Body of pancreas (tissue), 4 donors: Measurements from ENCODE around the gene RB1. TPM values are rescaled to one million over a fixed set of nuclear protein-coding genes. Genes with fewer than 3 reads are reported as not detected.

ENCODE experiments used
- ATAC-seq: fragments of 150-250 bp; one replicate; pipeline ENCODE4 v1.9.1; 2016
- DNase-seq, 4 donors: peaks; one replicate each; pipeline ENCODE4 v3.0.0-alpha.2; 2019
- H3K27ac ChIP-seq, 4 donors: fragments of 200-600 bp; sonication (generic); 1 replicate in 3 of 4; 2 replicates in 1 of 4; pipeline versions ENCODE4 v1.5.1 to v1.6.1; 2016 to 2019; ENCODE audit warnings: mild to moderate bottlenecking in 1 of 4, mixed read lengths in 1 of 4, moderate library complexity in 1 of 4
- H3K27me3 ChIP-seq, 2 donors: fragments of 200-600 bp; sonication (generic); one replicate each; pipeline ENCODE4 v1.6.0; 2016; ENCODE audit warnings: mild to moderate bottlenecking in 1 of 2
- H3K36me3 ChIP-seq, 2 donors: fragments of 200-600 bp; sonication (generic); replicated peaks in 1 of 2; 2 replicates each; pipeline ENCODE4 v1.5.1; 2016; ENCODE audit warnings: low read depth in 2 of 2; ENCODE audit not compliant: insufficient read depth in 1 of 2
- H3K4me1 ChIP-seq: fragments of 200-600 bp; sonication (generic); one replicate; pipeline ENCODE4 v1.6.0; 2016
- H3K4me3 ChIP-seq, 2 donors: fragments of 200-600 bp; sonication (generic); 1 replicate in 1 of 2; 2 replicates in 1 of 2; pipeline ENCODE4 v1.5.1; 2016 to 2019
- H3K9me3 ChIP-seq, 3 donors: fragments of 200-600 bp; sonication (generic); 1 replicate in 2 of 3; 2 replicates in 1 of 3; pipeline ENCODE4 v1.5.1; 2016
- CTCF ChIP-seq, 7 experiments: fragments of 450-650 bp in 4 of 7; fragments of 200-600 bp in 3 of 7; sonication (generic) in 3 of 7; IDR thresholded peaks; one replicate each; pipeline ENCODE4 v1.5.1; 2016 to 2019; ENCODE audit warnings: antibody characterized with exemption in 7 of 7
- POLR2A ChIP-seq, 3 donors: fragments of 450-650 bp; IDR thresholded peaks; one replicate each; pipeline ENCODE4 v1.6.1; 2016; ENCODE audit warnings: antibody characterized with exemption in 3 of 3, mild to moderate bottlenecking in 2 of 3
- WGBS, 2 donors: methylation state at CpG; one replicate each; pipeline ENCODE4 v1.1.5; 2017; 5-methylcytosine and 5-hydroxymethylcytosine counted together
- intact Hi-C: fragments of 100-400 bp; cut with DNase I; formaldehyde crosslinking; loops from one replicate; pipeline ENCODE4 v1.15.1; 2023
- total RNA-seq, 2 donors: library from RNA; depleted of rRNA; stranded (reverse); fragments of >200 nt; gene quantifications; one replicate each; pipeline ENCODE4 v1.1.0, GENCODE V29; 2016

Gene RB1
- total RNA-seq, 2 donors from 2014 or later: 20.5 to 28.0 TPM

DNA sequence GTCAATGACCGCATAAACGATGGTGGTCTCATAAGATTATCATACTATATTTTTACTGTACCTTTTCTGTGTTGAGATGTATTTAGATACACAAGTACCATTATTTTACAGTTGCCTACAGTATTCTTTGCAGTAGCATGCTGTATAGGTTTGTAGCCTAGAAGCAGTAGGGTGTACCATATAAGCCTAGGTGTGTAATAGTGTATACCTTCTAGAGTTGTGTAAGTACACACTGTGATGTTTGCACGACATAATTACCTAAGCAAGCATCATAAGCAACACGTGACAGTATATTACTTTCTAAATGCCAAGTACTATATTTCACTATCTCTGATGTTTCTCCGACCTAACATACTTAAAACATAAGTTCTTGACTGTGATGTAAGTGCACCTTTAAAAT lies 106.6 kb downstream of the RB1 start:
- no peak for ATAC-seq
- intact Hi-C loops: no loop called here
- H3K36me3 ChIP-seq: peaks cover 0 to 1% of the 10 kb centered on the region in 2 donors
- H3K4me3 ChIP-seq: no peak overlapping the region
- 79 to 84% methylated on average over 5 of the region's 5 CpGs for WGBS, 2 donors
- DNase-seq: no peak
- no peaks in the 10 kb centered on the region for H3K27me3 ChIP-seq
- H3K9me3 ChIP-seq: no peaks in the 10 kb centered on the region
- H3K4me1 ChIP-seq: peaks cover 3% of the 10 kb centered on the region
- TF ChIP-seq POLR2A (IDR thresholded peaks at IDR 0.05) (no peak), CTCF (IDR thresholded peaks at IDR 0.05) (no peak)
- no peak overlapping the region for H3K27ac ChIP-seq

GRCh38 chr13:48411147-48411794 lies 107.7 kb downstream of the RB1 start:
- H3K4me1 ChIP-seq: peaks cover 3% of the 10 kb centered on the region
- no peaks in the 10 kb centered on the region for H3K9me3 ChIP-seq
- H3K27me3 ChIP-seq: no peaks in the 10 kb centered on the region
- 21 to 29% methylated on average over 1 of the region's 1 CpG for WGBS, 2 donors
- peaks cover 0 to 1% of the 10 kb centered on the region in 2 donors for H3K36me3 ChIP-seq
- no peak for ATAC-seq
- H3K27ac ChIP-seq: peak overlapping the region in 1 of 4 donors; percentile 76
- TF ChIP-seq POLR2A (IDR thresholded peaks at IDR 0.05) (no peak), CTCF (IDR thresholded peaks at IDR 0.05) (no peak)
- no peak for DNase-seq
- peak overlapping the region in 1 of 2 donors; percentile 28 for H3K4me3 ChIP-seq
- intact Hi-C loops: no loop called here

DNA sequence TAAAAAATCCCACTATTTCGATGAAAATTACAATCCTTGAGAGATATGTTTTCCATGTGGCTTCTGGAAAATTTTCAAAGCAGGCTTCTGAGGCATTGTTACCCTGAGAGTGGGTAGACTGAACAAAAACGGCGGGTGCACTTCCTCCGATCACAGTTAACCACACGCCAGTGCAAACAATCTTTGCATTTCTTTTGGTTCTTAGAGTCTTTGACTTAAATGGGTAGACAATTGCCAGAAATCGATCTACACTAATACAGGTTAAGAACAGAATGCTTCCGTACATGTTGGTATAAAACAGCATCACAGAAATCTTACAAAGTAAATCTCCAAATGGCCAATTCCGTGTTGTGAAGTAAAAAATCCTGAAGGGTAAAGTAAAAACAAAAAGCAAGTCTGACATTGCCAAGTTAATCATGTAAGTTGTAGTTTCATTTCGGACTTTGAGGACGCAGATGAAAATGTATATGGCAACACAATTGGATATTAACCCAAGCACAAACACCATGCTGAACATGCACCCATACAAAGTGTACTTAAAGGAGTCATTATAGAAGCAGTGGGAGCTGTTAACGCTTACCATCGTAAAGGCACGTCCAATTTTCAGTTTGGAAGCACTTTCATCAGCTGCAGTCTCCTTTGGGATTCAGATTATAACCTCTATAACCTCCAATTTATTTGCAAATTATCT lies 108.4 kb downstream of the RB1 start:
- peak overlapping the region in 1 of 2 donors; percentile 28 for H3K4me3 ChIP-seq

DNA sequence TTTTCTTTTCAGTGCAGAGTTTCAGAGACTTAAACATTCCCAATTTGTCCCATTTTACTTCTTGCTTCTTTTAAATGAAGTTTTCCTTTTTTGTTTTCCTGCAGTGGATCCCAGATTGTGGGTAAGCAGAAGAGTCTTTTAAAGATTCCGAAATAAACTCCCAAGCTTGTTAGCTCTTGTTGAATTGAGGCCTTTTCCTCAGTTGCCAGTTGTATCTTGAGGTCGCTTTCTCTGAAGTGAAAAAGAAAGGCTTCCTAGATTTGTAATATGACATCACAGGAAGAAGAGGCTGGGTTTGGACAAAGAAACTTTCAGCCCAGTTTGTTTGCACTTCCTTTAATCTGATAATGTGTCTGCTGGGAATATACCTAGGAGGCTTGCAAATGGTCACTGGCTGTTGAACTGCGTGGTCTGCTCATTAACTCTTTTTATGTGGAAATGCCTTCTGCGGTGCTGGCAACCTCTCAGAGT lies 109.4 kb downstream of the RB1 start, which contains the start of gene LPAR6:
TSS of gene LPAR6 (minus strand) at position 233 of the 471 bp plus-strand sequence. CDS start 690 bp downstream, outside the sequence.
- Histone ChIP-seq H3K4me1 (peaks cover 3% of the 10 kb centered on the region), H3K36me3 (peaks cover 0 to 1% of the 10 kb centered on the region in 2 donors), H3K27ac (peak within 1 kb of the TSS in 3 of 4 donors; percentile 57 to 76 (median 68)), H3K9me3 (no peaks in the 10 kb centered on the region), H3K4me3 (peak within 1 kb of the TSS in 1 of 2 donors; percentile 28), H3K27me3 (no peaks in the 10 kb centered on the region)
- peak in 1 of 4 donors; percentile 34 for DNase-seq
- peak; percentile 81 for ATAC-seq
- 25 to 28% methylated on average over 4 of the region's 4 CpGs for WGBS, 2 donors
- no peak for TF ChIP-seq CTCF (IDR thresholded peaks at IDR 0.05)
- peak in 2 of 3 donors; percentile 58 to 71 for TF ChIP-seq POLR2A (IDR thresholded peaks at IDR 0.05)
- intact Hi-C loops: no loop called here

More for the DNA sequence above, 108.4 kb downstream of the RB1 start:
- Histone ChIP-seq H3K9me3 (no peaks in the 10 kb centered on the region), H3K27ac (peak overlapping the region in 3 of 4 donors; percentile 57 to 76 (median 68)), H3K27me3 (no peaks in the 10 kb centered on the region), H3K4me1 (peaks cover 3% of the 10 kb centered on the region), H3K36me3 (peaks cover 0 to 1% of the 10 kb centered on the region in 2 donors)
- ATAC-seq (peak; percentile 46), DNase-seq (no peak)
- TF ChIP-seq POLR2A (IDR thresholded peaks at IDR 0.05) (no peak), CTCF (IDR thresholded peaks at IDR 0.05) (no peak)
- intact Hi-C loops: no loop called here
- 14 to 22% methylated on average over 13 of the region's 13 CpGs for WGBS, 2 donors
